Esophagus muscularis mucosa (tissue), 3 donors: ENCODE data around the gene JSRP1.

Experiments
- CTCF ChIP-seq, 3 experiments: fragments of 200-600 bp in 2 of 3; fragments of 450-650 bp in 1 of 3; sonication (generic) in 2 of 3; IDR thresholded peaks; one replicate each; pipeline ENCODE4 v1.5.1; 2017 to 2019; ENCODE audit warnings: antibody characterized with exemption in 3 of 3, mild to moderate bottlenecking in 2 of 3, moderate library complexity in 1 of 3
- POLR2AphosphoS5 ChIP-seq, 2 donors: sonication (generic); formaldehyde crosslinking; IDR thresholded peaks; one replicate each; pipeline ENCODE4 v1.6.1; 2017; ENCODE audit warnings: antibody characterized with exemption in 2 of 2

DNA sequence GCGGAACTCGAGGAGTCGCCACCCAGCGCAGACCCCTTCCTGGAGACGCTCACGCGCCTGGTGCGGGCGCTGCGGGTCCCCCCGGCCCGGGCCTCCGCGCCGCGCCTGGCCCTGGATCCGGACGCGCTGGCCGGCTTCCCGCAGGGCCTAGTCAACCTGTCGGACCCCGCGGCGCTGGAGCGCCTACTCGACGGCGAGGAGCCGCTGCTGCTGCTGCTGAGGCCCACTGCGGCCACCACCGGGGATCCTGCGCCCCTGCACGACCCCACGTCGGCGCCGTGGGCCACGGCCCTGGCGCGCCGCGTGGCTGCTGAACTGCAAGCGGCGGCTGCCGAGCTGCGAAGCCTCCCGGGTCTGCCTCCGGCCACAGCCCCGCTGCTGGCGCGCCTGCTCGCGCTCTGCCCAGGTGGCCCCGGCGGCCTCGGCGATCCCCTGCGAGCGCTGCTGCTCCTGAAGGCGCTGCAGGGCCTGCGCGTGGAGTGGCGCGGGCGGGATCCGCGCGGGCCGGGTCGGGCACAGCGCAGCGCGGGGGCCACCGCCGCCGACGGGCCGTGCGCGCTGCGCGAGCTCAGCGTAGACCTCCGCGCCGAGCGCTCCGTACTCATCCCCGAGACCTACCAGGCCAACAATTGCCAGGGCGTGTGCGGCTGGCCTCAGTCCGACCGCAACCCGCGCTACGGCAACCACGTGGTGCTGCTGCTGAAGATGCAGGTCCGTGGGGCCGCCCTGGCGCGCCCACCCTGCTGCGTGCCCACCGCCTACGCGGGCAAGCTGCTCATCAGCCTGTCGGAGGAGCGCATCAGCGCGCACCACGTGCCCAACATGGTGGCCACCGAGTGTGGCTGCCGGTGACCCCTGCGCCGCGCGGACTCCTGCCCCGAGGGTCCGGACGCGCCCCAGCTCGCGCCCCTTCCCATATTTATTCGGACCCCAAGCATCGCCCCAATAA lies 4.8 kb downstream of the JSRP1 start:
- TF ChIP-seq CTCF (IDR thresholded peaks at IDR 0.05) (no peak), POLR2AphosphoS5 (IDR thresholded peaks at IDR 0.05) (no peak)
